ENCODE data around the gene ZNF646.

Gene ZNF646

DNA sequence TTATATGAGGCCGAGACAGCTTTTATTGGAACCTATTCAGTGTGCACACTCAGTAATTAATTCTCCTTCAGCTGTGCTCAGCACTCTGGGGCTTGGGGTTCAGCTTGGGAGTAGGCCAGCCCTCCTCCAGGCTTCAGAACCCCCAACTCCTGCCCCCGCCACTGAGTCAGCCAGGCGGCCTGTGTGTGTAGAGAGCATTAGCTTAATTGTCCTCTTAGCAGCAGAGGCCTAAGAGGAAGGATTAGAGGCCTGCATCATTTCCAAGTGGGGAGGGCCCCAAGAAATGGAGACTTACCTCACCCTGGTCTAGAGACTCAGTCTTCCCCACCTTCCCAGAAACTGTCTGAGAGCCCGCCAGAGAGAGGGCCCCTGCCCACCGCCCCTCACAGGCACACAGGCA is 13.7 kb downstream of the ZNF646 start:
- Histone ChIP-seq H2AFZ (ENCODE audit: low read depth, low read length) (no peak overlapping the region), H3K36me3 (ENCODE audit: insufficient read depth, low read length) (peaks cover 78% of the 10 kb centered on the region), H3K27me3 (ENCODE audit: insufficient read depth, low read length, poor library complexity) (no peaks in the 10 kb centered on the region), H4K20me1 (ENCODE audit: insufficient read depth, low read length) (peaks cover 27% of the 10 kb centered on the region; the same call in 1 of the 2 replicates), H3K79me2 (ENCODE audit: insufficient read depth, low read length) (peaks cover 24% of the 10 kb centered on the region), H3K9ac (ENCODE audit: low read depth, low read length) (no peak overlapping the region), H3K9me3 (ENCODE audit: insufficient read depth, low read length, severe bottlenecking) (no peaks in the 10 kb centered on the region), H3K4me3 (ENCODE audit: low read depth in 1 of 2, low read length in 2 of 2) (no peak overlapping the region), H3K4me2 (ENCODE audit: insufficient read depth, low read length) (no peak overlapping the region), H3K4me1 (ENCODE audit: insufficient read depth, low read length) (peaks cover 7% of the 10 kb centered on the region), H3K27ac (ENCODE audit: low read length) (no peak overlapping the region)
- DNase-seq = no peak
- ATAC-seq (ENCODE audit: insufficient read depth, low read depth) = no peak
- TF ChIP-seq EZH2 (IDR thresholded peaks at IDR 0.05; ENCODE audit: borderline replicate concordance, low read depth, low read length, severe bottlenecking) = no peak
- TF ChIP-seq, protein P1, sequence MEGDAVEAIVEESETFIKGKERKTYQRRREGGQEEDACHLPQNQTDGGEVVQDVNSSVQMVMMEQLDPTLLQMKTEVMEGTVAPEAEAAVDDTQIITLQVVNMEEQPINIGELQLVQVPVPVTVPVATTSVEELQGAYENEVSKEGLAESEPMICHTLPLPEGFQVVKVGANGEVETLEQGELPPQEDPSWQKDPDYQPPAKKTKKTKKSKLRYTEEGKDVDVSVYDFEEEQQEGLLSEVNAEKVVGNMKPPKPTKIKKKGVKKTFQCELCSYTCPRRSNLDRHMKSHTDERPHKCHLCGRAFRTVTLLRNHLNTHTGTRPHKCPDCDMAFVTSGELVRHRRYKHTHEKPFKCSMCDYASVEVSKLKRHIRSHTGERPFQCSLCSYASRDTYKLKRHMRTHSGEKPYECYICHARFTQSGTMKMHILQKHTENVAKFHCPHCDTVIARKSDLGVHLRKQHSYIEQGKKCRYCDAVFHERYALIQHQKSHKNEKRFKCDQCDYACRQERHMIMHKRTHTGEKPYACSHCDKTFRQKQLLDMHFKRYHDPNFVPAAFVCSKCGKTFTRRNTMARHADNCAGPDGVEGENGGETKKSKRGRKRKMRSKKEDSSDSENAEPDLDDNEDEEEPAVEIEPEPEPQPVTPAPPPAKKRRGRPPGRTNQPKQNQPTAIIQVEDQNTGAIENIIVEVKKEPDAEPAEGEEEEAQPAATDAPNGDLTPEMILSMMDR (IDR thresholded peaks at IDR 0.05; ENCODE audit: borderline replicate concordance, extremely low read depth, low read length, poor library complexity, severe bottlenecking) = no peak

DNA sequence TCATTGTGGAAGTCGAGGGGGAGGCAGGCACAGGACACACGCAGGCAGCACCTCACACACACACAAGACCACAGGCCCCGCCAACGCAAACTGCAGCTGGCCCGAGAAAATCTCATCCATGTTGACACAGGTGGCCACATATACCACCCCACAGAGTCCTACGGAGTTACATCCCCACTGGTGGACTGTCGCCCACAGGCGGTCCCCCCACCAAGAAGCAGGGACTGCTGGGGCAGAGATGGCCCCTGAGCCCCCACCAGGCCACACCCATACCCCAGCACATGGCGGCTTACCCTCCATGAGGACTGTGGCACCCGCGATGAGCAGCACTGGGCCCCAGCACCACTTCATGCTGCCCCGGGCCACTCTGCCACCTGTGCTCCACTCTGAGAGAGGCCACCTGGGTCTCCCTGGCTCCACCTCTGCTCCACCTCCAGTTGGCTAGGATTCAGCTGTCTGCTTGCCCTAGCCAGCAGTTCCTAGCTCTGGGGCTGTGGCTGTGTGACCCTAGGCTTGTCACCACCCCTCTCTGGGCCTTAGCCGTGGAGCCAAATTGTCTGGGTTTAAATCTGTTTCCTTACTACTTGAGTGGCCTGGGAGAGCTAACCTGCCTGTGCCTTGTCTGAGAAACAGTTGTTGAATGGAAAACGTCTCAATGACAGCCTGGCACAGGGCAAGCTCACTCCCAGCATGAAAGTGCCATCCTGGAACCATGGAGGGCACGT is 14.4 kb downstream of the ZNF646 start, which contains the start of gene PRSS53:
Gene PRSS53, minus strand, starts transcription at position 485 of the 725 bp plus-strand sequence. Its CDS starts 134 bp downstream, at position 351.
- peaks cover 29% of the 10 kb centered on the region for H3K79me2 ChIP-seq (ENCODE audit: insufficient read depth, low read length)
- peaks cover 73% of the 10 kb centered on the region for H3K36me3 ChIP-seq (ENCODE audit: insufficient read depth, low read length)
- ATAC-seq (ENCODE audit: insufficient read depth, low read depth) = no peak
- peaks cover 14% of the 10 kb centered on the region for H3K4me1 ChIP-seq (ENCODE audit: insufficient read depth, low read length)
- no peak within 1 kb of the TSS for H3K4me2 ChIP-seq (ENCODE audit: insufficient read depth, low read length)
- H3K9me3 ChIP-seq (ENCODE audit: insufficient read depth, low read length, severe bottlenecking) = no peaks in the 10 kb centered on the region
- no peak within 1 kb of the TSS for H3K4me3 ChIP-seq (ENCODE audit: low read depth in 1 of 2, low read length in 2 of 2)
- no peak for DNase-seq
- H3K9ac ChIP-seq (ENCODE audit: low read depth, low read length) = no peak within 1 kb of the TSS
- peaks cover 27% of the 10 kb centered on the region; the same call in 1 of the 2 replicates for H4K20me1 ChIP-seq (ENCODE audit: insufficient read depth, low read length)
- TF ChIP-seq EZH2 (IDR thresholded peaks at IDR 0.05; ENCODE audit: borderline replicate concordance, low read depth, low read length, severe bottlenecking) = no peak
- TF ChIP-seq, protein P1 (IDR thresholded peaks at IDR 0.05; ENCODE audit: borderline replicate concordance, extremely low read depth, low read length, poor library complexity, severe bottlenecking) = no peak
- H3K27ac ChIP-seq (ENCODE audit: low read length) = no peak within 1 kb of the TSS
- no peak within 1 kb of the TSS for H2AFZ ChIP-seq (ENCODE audit: low read depth, low read length)
- H3K27me3 ChIP-seq (ENCODE audit: insufficient read depth, low read length, poor library complexity) = no peaks in the 10 kb centered on the region

DNA sequence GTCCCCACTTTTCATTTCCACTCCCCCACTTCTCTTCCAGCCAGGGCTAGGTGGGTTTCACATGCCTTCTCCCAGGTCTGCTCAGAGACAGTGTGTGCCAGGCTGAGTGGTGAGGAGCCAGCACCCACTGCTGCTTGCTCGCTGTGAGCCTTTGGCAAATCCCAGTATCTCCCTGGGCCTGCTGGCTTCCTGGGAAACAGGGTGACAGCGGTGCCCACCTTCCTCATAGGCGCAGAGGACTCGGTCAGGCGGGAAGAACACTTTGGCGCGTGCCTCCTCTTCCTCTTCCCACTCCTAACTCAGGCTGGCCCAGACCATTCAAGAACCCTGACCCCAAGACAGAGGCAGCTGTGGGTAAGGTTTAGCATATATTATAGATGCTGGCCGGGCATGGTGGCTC is 15.0 kb downstream of the ZNF646 start:
- Histone ChIP-seq H3K9me3 (ENCODE audit: insufficient read depth, low read length, severe bottlenecking) (no peaks in the 10 kb centered on the region), H3K4me3 (ENCODE audit: low read depth in 1 of 2, low read length in 2 of 2) (no peak overlapping the region), H4K20me1 (ENCODE audit: insufficient read depth, low read length) (peaks cover 27% of the 10 kb centered on the region; the same call in 1 of the 2 replicates), H3K27me3 (ENCODE audit: insufficient read depth, low read length, poor library complexity) (no peaks in the 10 kb centered on the region), H2AFZ (ENCODE audit: low read depth, low read length) (no peak overlapping the region), H3K36me3 (ENCODE audit: insufficient read depth, low read length) (peaks cover 68% of the 10 kb centered on the region), H3K27ac (ENCODE audit: low read length) (no peak overlapping the region), H3K4me2 (ENCODE audit: insufficient read depth, low read length) (no peak overlapping the region), H3K4me1 (ENCODE audit: insufficient read depth, low read length) (peaks cover 20% of the 10 kb centered on the region), H3K79me2 (ENCODE audit: insufficient read depth, low read length) (peaks cover 34% of the 10 kb centered on the region), H3K9ac (ENCODE audit: low read depth, low read length) (no peak overlapping the region)
- TF ChIP-seq EZH2 (IDR thresholded peaks at IDR 0.05; ENCODE audit: borderline replicate concordance, low read depth, low read length, severe bottlenecking) = no peak
- TF ChIP-seq, protein P1 (IDR thresholded peaks at IDR 0.05; ENCODE audit: borderline replicate concordance, extremely low read depth, low read length, poor library complexity, severe bottlenecking) = no peak
- DNase-seq (no peak), ATAC-seq (ENCODE audit: insufficient read depth, low read depth) (no peak)
